ENCODE results near the gene SYPL2.

Gene SYPL2

DNA sequence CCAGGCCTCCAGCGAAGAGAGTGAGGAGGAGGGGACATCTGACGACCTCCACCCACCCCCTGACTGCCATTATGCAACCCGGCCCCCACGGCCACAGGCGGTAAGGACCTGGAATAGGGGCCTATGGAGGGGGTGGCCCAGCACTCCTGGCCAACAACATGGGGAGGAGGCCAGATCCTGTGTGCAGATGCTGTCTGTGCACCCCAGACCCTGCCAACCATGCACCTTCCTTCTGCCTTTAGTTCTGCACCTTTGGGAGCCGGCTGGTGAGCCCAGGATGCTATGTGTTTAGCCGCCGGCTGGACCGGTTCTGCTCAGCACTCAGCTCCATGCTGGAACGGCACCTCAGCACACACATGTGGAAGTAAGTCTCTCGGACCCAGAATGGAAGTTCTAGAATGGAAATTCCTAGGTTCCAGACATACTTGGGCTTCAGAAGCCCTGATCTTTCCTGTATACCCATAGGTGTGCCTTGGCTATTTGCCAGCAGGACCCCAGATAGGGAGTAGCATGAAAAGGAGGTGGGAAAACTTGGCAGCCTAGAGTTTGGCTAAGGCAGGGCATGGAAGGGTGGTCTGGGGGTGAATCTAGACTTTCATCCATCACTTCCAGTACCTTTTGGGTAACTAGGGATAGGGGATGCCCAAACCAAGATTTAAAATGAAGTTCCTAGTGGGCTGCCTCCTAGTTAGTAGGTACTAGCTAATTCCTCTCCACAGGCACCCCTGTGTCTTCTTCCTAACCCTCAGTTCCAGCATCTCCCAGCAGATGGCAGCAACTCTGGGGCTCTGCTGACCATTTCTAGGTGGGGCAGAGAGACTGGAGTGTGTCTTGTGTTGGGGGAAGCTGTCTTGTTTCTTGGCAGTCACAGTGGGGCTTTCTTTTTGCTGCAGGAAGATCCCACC is 23.9 kb downstream of the SYPL2 start:
- Histone ChIP-seq H3K4me2 (ENCODE audit: insufficient read depth, low read length) (no peak overlapping the region), H3K79me2 (ENCODE audit: insufficient read depth, low read length) (peaks cover 14% of the 10 kb centered on the region), H3K4me1 (ENCODE audit: insufficient read depth, low read length) (peaks cover 27% of the 10 kb centered on the region), H3K9ac (ENCODE audit: low read depth, low read length) (no peak overlapping the region), H3K4me3 (ENCODE audit: low read depth in 1 of 2, low read length in 2 of 2) (no peak overlapping the region), H3K27ac (ENCODE audit: low read length) (no peak overlapping the region), H3K36me3 (ENCODE audit: insufficient read depth, low read length) (peaks cover 45% of the 10 kb centered on the region), H3K27me3 (ENCODE audit: insufficient read depth, low read length, poor library complexity) (no peaks in the 10 kb centered on the region), H3K9me3 (ENCODE audit: insufficient read depth, low read length, severe bottlenecking) (no peaks in the 10 kb centered on the region), H2AFZ (ENCODE audit: low read depth, low read length) (no peak overlapping the region), H4K20me1 (ENCODE audit: insufficient read depth, low read length) (peaks cover 4% of the 10 kb centered on the region; the same call in 1 of the 2 replicates)
- TF ChIP-seq EZH2 (IDR thresholded peaks at IDR 0.05; ENCODE audit: borderline replicate concordance, low read depth, low read length, severe bottlenecking) (no peak), CTCF (IDR thresholded peaks at IDR 0.05; ENCODE audit: borderline replicate concordance, extremely low read depth, low read length, poor library complexity, severe bottlenecking) (peak; percentile 83)
- peak; percentile 79 for DNase-seq
- peak; percentile 40 for ATAC-seq (ENCODE audit: insufficient read depth, low read depth)

DNA sequence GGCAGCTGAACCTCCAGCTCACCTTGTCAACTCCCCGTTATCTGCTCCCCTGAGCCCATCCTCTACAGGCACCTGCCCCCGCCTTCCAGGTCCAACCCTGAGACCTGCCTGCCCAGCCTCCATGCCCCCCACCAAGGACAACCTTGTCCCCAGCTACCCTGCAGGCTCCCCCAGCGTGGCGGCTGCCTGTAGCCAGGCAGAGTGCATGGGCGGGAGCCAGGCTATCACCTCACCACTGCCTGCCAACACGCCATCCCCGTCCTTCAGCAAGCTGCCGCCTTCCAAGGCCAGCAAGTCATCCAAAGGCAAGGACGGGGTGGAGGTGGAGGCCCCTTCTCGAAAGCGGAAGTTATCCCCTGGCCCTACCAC is 24.6 kb downstream of the SYPL2 start:
- Histone ChIP-seq H3K79me2 (ENCODE audit: insufficient read depth, low read length) (peaks cover 20% of the 10 kb centered on the region), H3K9ac (ENCODE audit: low read depth, low read length) (no peak overlapping the region), H3K4me2 (ENCODE audit: insufficient read depth, low read length) (no peak overlapping the region), H3K27ac (ENCODE audit: low read length) (no peak overlapping the region), H3K4me1 (ENCODE audit: insufficient read depth, low read length) (peaks cover 27% of the 10 kb centered on the region), H2AFZ (ENCODE audit: low read depth, low read length) (no peak overlapping the region), H3K27me3 (ENCODE audit: insufficient read depth, low read length, poor library complexity) (no peaks in the 10 kb centered on the region), H4K20me1 (ENCODE audit: insufficient read depth, low read length) (peaks cover 6% of the 10 kb centered on the region; the same call in 1 of the 2 replicates), H3K4me3 (ENCODE audit: low read depth in 1 of 2, low read length in 2 of 2) (no peak overlapping the region), H3K36me3 (ENCODE audit: insufficient read depth, low read length) (peaks cover 52% of the 10 kb centered on the region), H3K9me3 (ENCODE audit: insufficient read depth, low read length, severe bottlenecking) (no peaks in the 10 kb centered on the region)
- ATAC-seq (ENCODE audit: insufficient read depth, low read depth) (no peak), DNase-seq (no peak)
- no peak for TF ChIP-seq CTCF (IDR thresholded peaks at IDR 0.05; ENCODE audit: borderline replicate concordance, extremely low read depth, low read length, poor library complexity, severe bottlenecking)
- TF ChIP-seq EZH2 (IDR thresholded peaks at IDR 0.05; ENCODE audit: borderline replicate concordance, low read depth, low read length, severe bottlenecking) = no peak

DNA sequence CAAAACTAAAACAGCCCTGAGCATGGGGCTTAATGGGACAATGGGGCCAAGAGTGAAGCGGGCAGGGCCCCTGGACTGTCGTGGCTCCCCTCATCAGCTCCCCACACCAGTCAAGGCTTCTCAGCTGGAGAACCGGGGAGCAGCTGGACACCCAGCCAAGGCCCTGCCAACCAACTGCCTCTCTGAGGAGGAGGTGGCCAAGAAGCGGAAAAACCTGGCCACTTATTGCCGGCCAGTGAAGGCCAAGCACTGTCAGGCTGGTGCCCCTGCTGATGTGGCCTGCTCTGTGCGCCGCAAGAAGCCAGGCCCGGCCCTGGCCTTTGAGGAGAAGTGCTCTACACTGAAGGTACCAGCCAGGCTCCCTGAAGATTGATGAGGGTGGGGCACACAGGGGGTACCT is 25.0 kb downstream of the SYPL2 start:
- H3K27ac ChIP-seq (ENCODE audit: low read length) = no peak overlapping the region
- no peak overlapping the region for H3K4me2 ChIP-seq (ENCODE audit: insufficient read depth, low read length)
- H3K4me3 ChIP-seq (ENCODE audit: low read depth in 1 of 2, low read length in 2 of 2) = no peak overlapping the region
- DNase-seq = no peak
- H3K79me2 ChIP-seq (ENCODE audit: insufficient read depth, low read length) = peaks cover 24% of the 10 kb centered on the region
- no peak for ATAC-seq (ENCODE audit: insufficient read depth, low read depth)
- H3K36me3 ChIP-seq (ENCODE audit: insufficient read depth, low read length) = peaks cover 56% of the 10 kb centered on the region
- no peak overlapping the region for H2AFZ ChIP-seq (ENCODE audit: low read depth, low read length)
- peaks cover 26% of the 10 kb centered on the region for H3K4me1 ChIP-seq (ENCODE audit: insufficient read depth, low read length)
- no peaks in the 10 kb centered on the region for H3K9me3 ChIP-seq (ENCODE audit: insufficient read depth, low read length, severe bottlenecking)
- H3K27me3 ChIP-seq (ENCODE audit: insufficient read depth, low read length, poor library complexity) = no peaks in the 10 kb centered on the region
- no peak overlapping the region for H3K9ac ChIP-seq (ENCODE audit: low read depth, low read length)
- H4K20me1 ChIP-seq (ENCODE audit: insufficient read depth, low read length) = peaks cover 10% of the 10 kb centered on the region
- no peak for TF ChIP-seq EZH2 (IDR thresholded peaks at IDR 0.05; ENCODE audit: borderline replicate concordance, low read depth, low read length, severe bottlenecking)
- no peak for TF ChIP-seq CTCF (IDR thresholded peaks at IDR 0.05; ENCODE audit: borderline replicate concordance, extremely low read depth, low read length, poor library complexity, severe bottlenecking)
